ENCODE data around the gene FAM131A. TPM values are rescaled to one million over a fixed set of nuclear protein-coding genes. Genes with fewer than 3 reads are reported as not detected.
A peak's percentile ranks its signal among the peaks of the same experiment; 100 is the strongest.

The FAM131A gene
- total and polyA plus RNA-seq, 9 of the 15 experiments (the other 6 are each of a cell fraction or from before 2014, with no cell fraction given), result 0.48 to 11.1 (median 4.3) TPM

- TF ChIP-seq SAFB2 (IDR thresholded peaks at IDR 0.05; ENCODE audit: borderline replicate concordance, low read depth, low read length, severe bottlenecking), result no peak
- no peak for TF ChIP-seq MCM5 (IDR thresholded peaks at IDR 0.05; ENCODE audit: low read depth)
- no peak for TF ChIP-seq ZNF583 (CRISPR knock-in tag; IDR thresholded peaks at IDR 0.05)
- TF ChIP-seq POLR3A (IDR thresholded peaks at IDR 0.05; ENCODE audit: borderline replicate concordance, extremely low read depth, insufficient read depth, insufficient read length), result no peak
- no peak for TF ChIP-seq ZNF311 (CRISPR knock-in tag; IDR thresholded peaks at IDR 0.05)
- TF ChIP-seq ATF3 (IDR thresholded peaks at IDR 0.05), result no peak
- no peak for TF ChIP-seq ATF3 (CRISPR knock-in tag; conservative IDR thresholded peaks at IDR 0.05)
- no peak for TF ChIP-seq ZNF699 (CRISPR knock-in tag; IDR thresholded peaks at IDR 0.05; ENCODE audit: insufficient replicate concordance)
- TF ChIP-seq, protein P1, sequence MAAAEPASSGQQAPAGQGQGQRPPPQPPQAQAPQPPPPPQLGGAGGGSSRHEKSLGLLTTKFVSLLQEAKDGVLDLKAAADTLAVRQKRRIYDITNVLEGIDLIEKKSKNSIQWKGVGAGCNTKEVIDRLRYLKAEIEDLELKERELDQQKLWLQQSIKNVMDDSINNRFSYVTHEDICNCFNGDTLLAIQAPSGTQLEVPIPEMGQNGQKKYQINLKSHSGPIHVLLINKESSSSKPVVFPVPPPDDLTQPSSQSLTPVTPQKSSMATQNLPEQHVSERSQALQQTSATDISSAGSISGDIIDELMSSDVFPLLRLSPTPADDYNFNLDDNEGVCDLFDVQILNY (CRISPR knock-in tag; IDR thresholded peaks at IDR 0.05), result no peak
- TF ChIP-seq KDM1A (IDR thresholded peaks at IDR 0.05), result no peak; a peak in 1 of 4 replicates
- no peak for TF ChIP-seq RBM25 (IDR thresholded peaks at IDR 0.05; ENCODE audit: low read depth, low read length, severe bottlenecking)
- no peak for TF ChIP-seq HCFC1 (IDR thresholded peaks at IDR 0.05; ENCODE audit: low read depth, low read length)
- no peak for TF ChIP-seq KAT8 (IDR thresholded peaks at IDR 0.05; ENCODE audit: low read depth)
- TF ChIP-seq HNRNPUL1 (IDR thresholded peaks at IDR 0.05; ENCODE audit: low read length), result no peak
- peak; percentile 77 for TF ChIP-seq CBFA2T3 (IDR thresholded peaks at IDR 0.05)
- TF ChIP-seq, protein P2, sequence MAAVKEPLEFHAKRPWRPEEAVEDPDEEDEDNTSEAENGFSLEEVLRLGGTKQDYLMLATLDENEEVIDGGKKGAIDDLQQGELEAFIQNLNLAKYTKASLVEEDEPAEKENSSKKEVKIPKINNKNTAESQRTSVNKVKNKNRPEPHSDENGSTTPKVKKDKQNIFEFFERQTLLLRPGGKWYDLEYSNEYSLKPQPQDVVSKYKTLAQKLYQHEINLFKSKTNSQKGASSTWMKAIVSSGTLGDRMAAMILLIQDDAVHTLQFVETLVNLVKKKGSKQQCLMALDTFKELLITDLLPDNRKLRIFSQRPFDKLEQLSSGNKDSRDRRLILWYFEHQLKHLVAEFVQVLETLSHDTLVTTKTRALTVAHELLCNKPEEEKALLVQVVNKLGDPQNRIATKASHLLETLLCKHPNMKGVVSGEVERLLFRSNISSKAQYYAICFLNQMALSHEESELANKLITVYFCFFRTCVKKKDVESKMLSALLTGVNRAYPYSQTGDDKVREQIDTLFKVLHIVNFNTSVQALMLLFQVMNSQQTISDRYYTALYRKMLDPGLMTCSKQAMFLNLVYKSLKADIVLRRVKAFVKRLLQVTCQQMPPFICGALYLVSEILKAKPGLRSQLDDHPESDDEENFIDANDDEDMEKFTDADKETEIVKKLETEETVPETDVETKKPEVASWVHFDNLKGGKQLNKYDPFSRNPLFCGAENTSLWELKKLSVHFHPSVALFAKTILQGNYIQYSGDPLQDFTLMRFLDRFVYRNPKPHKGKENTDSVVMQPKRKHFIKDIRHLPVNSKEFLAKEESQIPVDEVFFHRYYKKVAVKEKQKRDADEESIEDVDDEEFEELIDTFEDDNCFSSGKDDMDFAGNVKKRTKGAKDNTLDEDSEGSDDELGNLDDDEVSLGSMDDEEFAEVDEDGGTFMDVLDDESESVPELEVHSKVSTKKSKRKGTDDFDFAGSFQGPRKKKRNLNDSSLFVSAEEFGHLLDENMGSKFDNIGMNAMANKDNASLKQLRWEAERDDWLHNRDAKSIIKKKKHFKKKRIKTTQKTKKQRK (IDR thresholded peaks at IDR 0.05; ENCODE audit: borderline replicate concordance, low read depth, low read length), result no peak
- TF ChIP-seq E2F3 (CRISPR knock-in tag; IDR thresholded peaks at IDR 0.05), result no peak
- TF ChIP-seq GATAD2B (IDR thresholded peaks at IDR 0.05; ENCODE audit: borderline replicate concordance), result no peak
- 0 out of 2 replicates have a peak, but pooled peaks have one; percentile 44 for TF ChIP-seq CBFB (CRISPR knock-in tag; IDR thresholded peaks at IDR 0.05)
- TF ChIP-seq SIN3B (IDR thresholded peaks at IDR 0.05; ENCODE audit: low read depth), result no peak
- no peak for TF ChIP-seq TAF7 (tag; IDR thresholded peaks at IDR 0.05)
- no peak for TF ChIP-seq CSDE1 (IDR thresholded peaks at IDR 0.05)
- no peak for TF ChIP-seq SRSF9 (IDR thresholded peaks at IDR 0.05; ENCODE audit: borderline replicate concordance, low read depth, low read length)
- TF ChIP-seq KLF6 (CRISPR knock-in tag; IDR thresholded peaks at IDR 0.05; ENCODE audit: borderline replicate concordance), result no peak
- no peak for TF ChIP-seq ZNF695 (CRISPR knock-in tag; IDR thresholded peaks at IDR 0.05)
- TF ChIP-seq ELF2 (CRISPR knock-in tag; IDR thresholded peaks at IDR 0.05), result 0 out of 2 replicates have a peak, but pooled peaks have one; percentile 57
Observed at GRCh38 chr3:184347321-184348056, 10.1 kb downstream of the FAM131A start (continued).
